Activated T-cell treated with anti-CD3 and anti-CD28 coated beads, Interleukin-2, amount 50 U/mL, for 72 hours (primary cell): ENCODE results near the gene ZNF593OS. TPM values are rescaled to one million over a fixed set of nuclear protein-coding genes. Genes with fewer than 3 reads are reported as not detected.

Source experiments
- ATAC-seq, 2 donors: fragments of 150-1000 bp; cut with Tn5 transposase; replicated peaks in 1 of 2; 2 replicates each; pipeline ENCODE4 v1.10.0; 2021; ENCODE audit warnings: moderate library complexity in 2 of 2, mild to moderate bottlenecking in 1 of 2
- DNase-seq, 2 donors: peaks; one replicate each; pipeline ENCODE4 v3.0.0; 2021 to 2022; ENCODE audit warnings: mixed read lengths in 1 of 2
- H3K27ac Mint-ChIP-seq: one replicate; pipeline ENCODE4 v1.8.0; 2022; ENCODE audit warnings: mild to moderate bottlenecking, moderate library complexity, mixed read lengths
- H3K27me3 Mint-ChIP-seq: one replicate; pipeline ENCODE4 v1.8.0; 2022; ENCODE audit warnings: low read depth, mixed read lengths
- H3K36me3 Mint-ChIP-seq, 2 donors: one replicate each; pipeline ENCODE4 v1.8.0; 2022; ENCODE audit warnings: mixed read lengths in 2 of 2, mild to moderate bottlenecking in 1 of 2; ENCODE audit not compliant: insufficient read depth in 2 of 2
- H3K4me1 Mint-ChIP-seq: one replicate; pipeline ENCODE4 v1.8.0; 2022; ENCODE audit warnings: low read depth, mixed read lengths
- H3K4me3 Mint-ChIP-seq, 2 donors: one replicate each; pipeline ENCODE4 v1.8.0; 2022; ENCODE audit warnings: mild to moderate bottlenecking in 2 of 2, mixed read lengths in 2 of 2, moderate library complexity in 2 of 2
- H3K9me3 Mint-ChIP-seq, 2 donors: one replicate each; pipeline ENCODE4 v1.8.0; 2022; ENCODE audit warnings: mixed read lengths in 2 of 2
- total RNA-seq, 2 donors: library from RNA; stranded (reverse); gene quantifications; one replicate each; pipeline ENCODE4 v1.2.3, GENCODE V29; 2022

The ZNF593OS gene
- not detected for total RNA-seq

- Mint-ChIP-seq H3K9me3 (no peaks in the 10 kb centered on the region), H3K36me3 (no peaks in the 10 kb centered on the region), H3K4me3 (peak within 1 kb of the TSS; percentile 92 to 93), H3K4me1 (peaks cover 28% of the 10 kb centered on the region), H3K27ac (no peak within 1 kb of the TSS), H3K27me3 (no peaks in the 10 kb centered on the region)
- no peak for DNase-seq
- ATAC-seq, result no peak
Observed at GRCh38 chr1:26171084-26172072, at the start of gene ZNF593OS. ZNF593OS (minus strand) TSS chr1:26171832; CDS start chr1:26171661, 171 bp downstream.

GRCh38 chr1:26221094-26221493 is 49.5 kb upstream of the ZNF593OS start:
- Mint-ChIP-seq H3K9me3 (no peaks in the 10 kb centered on the region), H3K27me3 (peaks cover 8% of the 10 kb centered on the region), H3K27ac (no peak overlapping the region), H3K4me3 (no peak overlapping the region), H3K36me3 (peaks cover 0 to 6% of the 10 kb centered on the region in 2 donors), H3K4me1 (peaks cover 12% of the 10 kb centered on the region)
- ATAC-seq, result no peak
- no peak for DNase-seq

- H3K36me3 Mint-ChIP-seq, result no peaks in the 10 kb centered on the region
- no peak for DNase-seq
- no peak overlapping the region for H3K4me3 Mint-ChIP-seq
- peaks cover under 1% of the 10 kb centered on the region for H3K27me3 Mint-ChIP-seq
- H3K4me1 Mint-ChIP-seq, result peaks cover 5% of the 10 kb centered on the region
- no peak overlapping the region for H3K27ac Mint-ChIP-seq
- no peak for ATAC-seq
- no peaks in the 10 kb centered on the region for H3K9me3 Mint-ChIP-seq
Observed at GRCh38 chr1:26220199-26220912, 48.7 kb upstream of the ZNF593OS start.

- no peaks in the 10 kb centered on the region for H3K36me3 Mint-ChIP-seq
- no peaks in the 10 kb centered on the region for H3K9me3 Mint-ChIP-seq
- H3K27me3 Mint-ChIP-seq, result no peaks in the 10 kb centered on the region
- ATAC-seq (no peak), DNase-seq (no peak)
- H3K27ac Mint-ChIP-seq, result no peak overlapping the region
- H3K4me1 Mint-ChIP-seq, result no peaks in the 10 kb centered on the region
- H3K4me3 Mint-ChIP-seq, result no peak overlapping the region
Observed at GRCh38 chr1:26218906-26219494, 47.4 kb upstream of the ZNF593OS start.

GRCh38 chr1:26215246-26215645 is 43.6 kb upstream of the ZNF593OS start:
- Mint-ChIP-seq H3K4me1 (no peaks in the 10 kb centered on the region), H3K4me3 (no peak overlapping the region), H3K9me3 (no peaks in the 10 kb centered on the region), H3K27ac (no peak overlapping the region), H3K27me3 (no peaks in the 10 kb centered on the region), H3K36me3 (no peaks in the 10 kb centered on the region)
- ATAC-seq (no peak), DNase-seq (no peak)

GRCh38 chr1:26213335-26213905 is 41.8 kb upstream of the ZNF593OS start:
- H3K27ac Mint-ChIP-seq, result no peak overlapping the region
- H3K36me3 Mint-ChIP-seq, result no peaks in the 10 kb centered on the region
- H3K4me3 Mint-ChIP-seq, result no peak overlapping the region
- H3K4me1 Mint-ChIP-seq, result no peaks in the 10 kb centered on the region
- DNase-seq (no peak), ATAC-seq (no peak)
- H3K27me3 Mint-ChIP-seq, result no peaks in the 10 kb centered on the region
- no peaks in the 10 kb centered on the region for H3K9me3 Mint-ChIP-seq

- DNase-seq, result no peak
- no peaks in the 10 kb centered on the region for H3K36me3 Mint-ChIP-seq
- no peak overlapping the region for H3K27ac Mint-ChIP-seq
- H3K9me3 Mint-ChIP-seq, result no peaks in the 10 kb centered on the region
- H3K4me1 Mint-ChIP-seq, result no peaks in the 10 kb centered on the region
- no peak overlapping the region for H3K4me3 Mint-ChIP-seq
- no peaks in the 10 kb centered on the region for H3K27me3 Mint-ChIP-seq
- ATAC-seq, result no peak
Observed at GRCh38 chr1:26212726-26213125, 41.1 kb upstream of the ZNF593OS start.

GRCh38 chr1:26210147-26210870 is 38.7 kb upstream of the ZNF593OS start:
- no peaks in the 10 kb centered on the region for H3K27me3 Mint-ChIP-seq
- H3K4me1 Mint-ChIP-seq, result no peaks in the 10 kb centered on the region
- H3K9me3 Mint-ChIP-seq, result no peaks in the 10 kb centered on the region
- no peak overlapping the region for H3K4me3 Mint-ChIP-seq
- ATAC-seq (no peak), DNase-seq (no peak)
- H3K27ac Mint-ChIP-seq, result no peak overlapping the region
- H3K36me3 Mint-ChIP-seq, result no peaks in the 10 kb centered on the region

- Mint-ChIP-seq H3K4me3 (no peak overlapping the region), H3K36me3 (no peaks in the 10 kb centered on the region), H3K27me3 (no peaks in the 10 kb centered on the region), H3K9me3 (no peaks in the 10 kb centered on the region), H3K27ac (no peak overlapping the region), H3K4me1 (peaks cover 32% of the 10 kb centered on the region)
- DNase-seq (no peak), ATAC-seq (no peak)
Observed at GRCh38 chr1:26203642-26204318, 32.1 kb upstream of the ZNF593OS start.

GRCh38 chr1:26200413-26200812 is 28.8 kb upstream of the ZNF593OS start:
- no peak for DNase-seq
- Mint-ChIP-seq H3K9me3 (no peaks in the 10 kb centered on the region), H3K4me3 (no peak overlapping the region), H3K4me1 (peaks cover 32% of the 10 kb centered on the region), H3K27ac (no peak overlapping the region), H3K36me3 (no peaks in the 10 kb centered on the region), H3K27me3 (no peaks in the 10 kb centered on the region)
- no peak for ATAC-seq

- no peaks in the 10 kb centered on the region for H3K36me3 Mint-ChIP-seq
- no peak overlapping the region for H3K27ac Mint-ChIP-seq
- ATAC-seq, result no peak
- no peaks in the 10 kb centered on the region for H3K27me3 Mint-ChIP-seq
- H3K4me1 Mint-ChIP-seq, result peaks cover 33% of the 10 kb centered on the region
- H3K9me3 Mint-ChIP-seq, result no peaks in the 10 kb centered on the region
- H3K4me3 Mint-ChIP-seq, result no peak overlapping the region
- no peak for DNase-seq
Observed at GRCh38 chr1:26197813-26198212, 26.2 kb upstream of the ZNF593OS start.

- Mint-ChIP-seq H3K36me3 (no peaks in the 10 kb centered on the region), H3K4me3 (no peak overlapping the region), H3K4me1 (peaks cover 33% of the 10 kb centered on the region), H3K27ac (no peak overlapping the region), H3K27me3 (no peaks in the 10 kb centered on the region), H3K9me3 (no peaks in the 10 kb centered on the region)
- DNase-seq (no peak), ATAC-seq (no peak)
Observed at GRCh38 chr1:26197301-26197700, 25.7 kb upstream of the ZNF593OS start.
